ENCODE measurements around the gene ADAMTS17.
"Not testable (repeated sequence)": the region's sequence is repeated elsewhere in the genome, so short reads cannot be mapped to it uniquely, and the experiment has no call there.

The ADAMTS17 gene

DNA sequence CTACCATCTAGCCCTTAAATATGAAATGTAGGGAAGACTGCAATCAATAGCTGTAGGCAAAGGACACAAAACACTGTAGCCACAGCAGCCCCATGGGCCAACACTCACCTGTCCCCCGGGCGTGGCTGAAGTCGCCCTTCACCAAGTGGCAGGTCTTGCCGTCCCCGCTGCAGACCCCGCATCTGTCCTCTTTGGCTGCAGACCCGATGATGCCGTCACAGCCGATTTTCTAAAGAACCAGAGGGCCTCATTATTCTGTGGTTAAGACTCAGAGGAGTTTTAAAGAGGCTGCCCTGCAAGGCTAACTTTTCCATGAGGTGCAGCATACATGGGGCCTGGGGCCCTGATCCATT, 245.6 kb downstream of the ADAMTS17 start:
- Histone ChIP-seq H3K27ac (ENCODE audit: low read length) (no peak overlapping the region), H3K9me3 (ENCODE audit: control insufficient read depth in 2 of 2, low read length in 2 of 2) (no peaks in the 10 kb centered on the region), H3K27me3 (ENCODE audit: control insufficient read depth in 1 of 2, insufficient read depth in 2 of 2, low read length in 2 of 2) (no peaks in the 10 kb centered on the region), H3K9ac (ENCODE audit: low read length in 2 of 2) (no peak overlapping the region), H3K36me3 (ENCODE audit: control insufficient read depth in 2 of 2, insufficient read depth in 2 of 2, low read length in 2 of 2) (peaks cover 0 to 2% of the 10 kb centered on the region in 2 donors), H3K4me1 (ENCODE audit: control insufficient read depth, insufficient read depth, low read length) (no peaks in the 10 kb centered on the region), H3K4me3 (ENCODE audit: low read length in 2 of 2) (no peak overlapping the region)

DNA sequence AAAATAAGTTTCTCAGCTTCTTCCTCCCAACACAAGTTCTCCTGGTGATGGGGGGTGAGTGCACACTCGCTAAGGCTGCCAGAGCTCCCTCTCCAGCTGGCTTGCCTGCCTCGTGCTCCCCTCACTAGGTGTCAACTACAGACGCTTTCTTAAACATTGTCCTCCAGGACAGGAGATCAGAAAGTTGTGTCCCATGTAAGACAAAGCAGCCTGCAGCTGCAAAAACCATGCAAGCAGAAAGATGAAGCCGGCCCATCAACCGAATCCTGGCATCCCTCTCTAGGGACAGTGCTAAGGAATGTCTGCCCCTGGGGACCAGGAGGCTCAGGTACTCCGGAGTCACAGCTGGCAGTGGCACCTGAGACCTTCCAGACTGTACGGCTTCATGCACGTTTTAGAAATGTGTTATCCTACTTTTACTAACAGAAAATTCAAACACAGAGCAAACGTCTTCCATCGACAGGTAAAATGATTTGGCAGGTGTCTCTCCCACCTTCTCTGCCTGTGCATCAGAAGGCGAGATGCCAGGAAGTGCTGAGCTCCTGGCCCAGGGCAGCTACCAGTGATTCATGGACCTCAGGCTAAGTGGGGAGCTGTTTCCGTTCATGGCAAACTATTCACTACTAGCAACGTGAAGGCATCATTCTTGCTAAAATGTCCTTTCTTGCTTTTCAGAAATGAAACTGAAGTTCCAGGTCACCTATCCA, 246.1 kb downstream of the ADAMTS17 start:
- Histone ChIP-seq H3K36me3 (ENCODE audit: control insufficient read depth in 2 of 2, insufficient read depth in 2 of 2, low read length in 2 of 2) (peaks cover 0 to 2% of the 10 kb centered on the region in 2 donors), H3K27ac (ENCODE audit: low read length) (no peak overlapping the region), H3K9me3 (ENCODE audit: control insufficient read depth in 2 of 2, low read length in 2 of 2) (no peaks in the 10 kb centered on the region), H3K4me1 (ENCODE audit: control insufficient read depth, insufficient read depth, low read length) (no peaks in the 10 kb centered on the region), H3K4me3 (ENCODE audit: low read length in 2 of 2) (no peak overlapping the region), H3K27me3 (ENCODE audit: control insufficient read depth in 1 of 2, insufficient read depth in 2 of 2, low read length in 2 of 2) (no peaks in the 10 kb centered on the region), H3K9ac (ENCODE audit: low read length in 2 of 2) (no peak overlapping the region)

GRCh38 chr15:100094127-100094510, 247.7 kb downstream of the ADAMTS17 start:
- Histone ChIP-seq H3K9ac (ENCODE audit: low read length in 2 of 2) (no peak overlapping the region), H3K36me3 (ENCODE audit: control insufficient read depth in 2 of 2, insufficient read depth in 2 of 2, low read length in 2 of 2) (peaks cover 0 to 2% of the 10 kb centered on the region in 2 donors), H3K27ac (ENCODE audit: low read length) (no peak overlapping the region), H3K27me3 (ENCODE audit: control insufficient read depth in 1 of 2, insufficient read depth in 2 of 2, low read length in 2 of 2) (no peaks in the 10 kb centered on the region), H3K9me3 (ENCODE audit: control insufficient read depth in 2 of 2, low read length in 2 of 2) (no peaks in the 10 kb centered on the region), H3K4me1 (ENCODE audit: control insufficient read depth, insufficient read depth, low read length) (no peaks in the 10 kb centered on the region), H3K4me3 (ENCODE audit: low read length in 2 of 2) (no peak overlapping the region)

GRCh38 chr15:100093211-100094126, 248.3 kb downstream of the ADAMTS17 start:
- H3K36me3 ChIP-seq (ENCODE audit: control insufficient read depth in 2 of 2, insufficient read depth in 2 of 2, low read length in 2 of 2) = peaks cover 0 to 2% of the 10 kb centered on the region in 2 donors
- H3K27ac ChIP-seq (ENCODE audit: low read length) = no peak overlapping the region
- H3K9ac ChIP-seq (ENCODE audit: low read length in 2 of 2) = no peak overlapping the region
- H3K9me3 ChIP-seq (ENCODE audit: control insufficient read depth in 2 of 2, low read length in 2 of 2) = no peaks in the 10 kb centered on the region
- H3K27me3 ChIP-seq (ENCODE audit: control insufficient read depth in 1 of 2, insufficient read depth in 2 of 2, low read length in 2 of 2) = no peaks in the 10 kb centered on the region
- no peak overlapping the region for H3K4me3 ChIP-seq (ENCODE audit: low read length in 2 of 2)
- no peaks in the 10 kb centered on the region for H3K4me1 ChIP-seq (ENCODE audit: control insufficient read depth, insufficient read depth, low read length)

GRCh38 chr15:100092034-100092433, 249.7 kb downstream of the ADAMTS17 start:
- peaks cover 0 to 2% of the 10 kb centered on the region in 2 donors for H3K36me3 ChIP-seq (ENCODE audit: control insufficient read depth in 2 of 2, insufficient read depth in 2 of 2, low read length in 2 of 2)
- H3K4me3 ChIP-seq (ENCODE audit: low read length in 2 of 2) = no peak overlapping the region
- no peak overlapping the region for H3K9ac ChIP-seq (ENCODE audit: low read length in 2 of 2)
- no peaks in the 10 kb centered on the region for H3K4me1 ChIP-seq (ENCODE audit: control insufficient read depth, insufficient read depth, low read length)
- no peak overlapping the region for H3K27ac ChIP-seq (ENCODE audit: low read length)
- no peaks in the 10 kb centered on the region for H3K27me3 ChIP-seq (ENCODE audit: control insufficient read depth in 1 of 2, insufficient read depth in 2 of 2, low read length in 2 of 2)
- H3K9me3 ChIP-seq (ENCODE audit: control insufficient read depth in 2 of 2, low read length in 2 of 2) = no peaks in the 10 kb centered on the region

GRCh38 chr15:100090411-100090810, 251.4 kb downstream of the ADAMTS17 start:
- no peak overlapping the region for H3K27ac ChIP-seq (ENCODE audit: low read length)
- H3K27me3 ChIP-seq (ENCODE audit: control insufficient read depth in 1 of 2, insufficient read depth in 2 of 2, low read length in 2 of 2) = no peaks in the 10 kb centered on the region
- H3K36me3 ChIP-seq (ENCODE audit: control insufficient read depth in 2 of 2, insufficient read depth in 2 of 2, low read length in 2 of 2) = peaks cover 0 to 2% of the 10 kb centered on the region in 2 donors
- no peak overlapping the region for H3K4me3 ChIP-seq (ENCODE audit: low read length in 2 of 2)
- H3K9ac ChIP-seq (ENCODE audit: low read length in 2 of 2) = no peak overlapping the region
- H3K4me1 ChIP-seq (ENCODE audit: control insufficient read depth, insufficient read depth, low read length) = no peaks in the 10 kb centered on the region
- no peaks in the 10 kb centered on the region for H3K9me3 ChIP-seq (ENCODE audit: control insufficient read depth in 2 of 2, low read length in 2 of 2)

DNA sequence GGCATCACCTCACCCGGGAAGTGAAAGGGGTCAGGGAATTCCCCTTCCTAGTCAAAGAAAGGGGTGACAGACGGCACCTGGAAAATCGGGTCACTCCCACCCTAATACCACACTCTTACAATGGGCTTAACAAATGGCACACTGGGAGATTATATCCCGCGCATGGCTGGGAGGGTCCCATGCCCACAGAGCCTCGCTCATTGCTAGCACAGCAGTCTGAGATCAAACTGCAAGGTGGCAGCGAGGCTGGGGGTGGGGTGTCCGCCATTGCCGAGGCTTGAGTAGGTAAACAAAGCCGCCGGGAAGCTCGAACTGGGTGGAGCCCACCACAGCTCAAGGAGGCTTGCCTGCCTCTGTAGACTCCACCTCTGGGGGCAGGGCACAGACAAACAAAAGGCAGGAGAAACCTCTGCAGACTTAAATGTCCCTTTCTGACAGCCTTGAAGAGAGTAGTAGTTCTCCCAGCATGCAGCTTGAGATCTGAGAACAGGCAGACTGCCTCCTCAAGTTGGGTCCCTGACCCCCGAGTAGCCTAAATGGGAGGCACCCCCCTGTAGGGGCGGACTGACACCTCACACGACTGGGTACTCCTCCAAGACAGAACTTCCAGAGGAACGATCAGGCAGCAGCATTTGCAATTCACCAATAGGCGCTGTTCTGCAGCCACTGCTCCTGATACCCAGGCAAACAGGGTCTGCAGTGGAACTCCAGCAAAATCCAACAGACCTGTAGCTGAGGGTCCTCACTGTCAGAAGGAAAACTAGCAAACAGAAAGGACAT, 257.5 kb downstream of the ADAMTS17 start:
- not testable (repeated sequence) for H3K27ac ChIP-seq (ENCODE audit: low read length)

DNA sequence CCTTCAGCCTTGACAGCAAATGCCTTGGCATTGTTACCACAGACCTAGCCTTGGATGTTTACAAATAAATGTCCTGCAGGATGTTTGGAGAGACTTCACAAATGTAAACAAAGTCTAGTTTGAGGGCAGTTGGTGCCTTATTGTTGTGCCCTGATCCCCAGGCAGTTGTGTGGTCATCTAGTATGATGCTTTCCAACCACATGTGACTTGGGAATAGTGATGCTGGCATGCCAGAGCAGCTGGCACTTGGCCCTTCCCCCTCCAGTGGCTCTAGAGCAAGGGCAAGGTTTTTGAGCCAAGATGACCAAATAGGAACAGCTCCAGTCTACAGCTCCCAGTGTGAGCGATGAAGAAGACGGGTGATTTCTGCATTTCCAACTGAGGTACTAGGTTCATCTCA, 258.2 kb downstream of the ADAMTS17 start:
- no peaks in the 10 kb centered on the region for H3K9me3 ChIP-seq (ENCODE audit: control insufficient read depth in 2 of 2, low read length in 2 of 2)
- no peak overlapping the region for H3K4me3 ChIP-seq (ENCODE audit: low read length in 2 of 2)
- no peaks in the 10 kb centered on the region for H3K4me1 ChIP-seq (ENCODE audit: control insufficient read depth, insufficient read depth, low read length)
- H3K36me3 ChIP-seq (ENCODE audit: control insufficient read depth in 2 of 2, insufficient read depth in 2 of 2, low read length in 2 of 2) = no peaks in the 10 kb centered on the region
- H3K9ac ChIP-seq (ENCODE audit: low read length in 2 of 2) = no peak overlapping the region
- no peak overlapping the region for H3K27ac ChIP-seq (ENCODE audit: low read length)
- H3K27me3 ChIP-seq (ENCODE audit: control insufficient read depth in 1 of 2, insufficient read depth in 2 of 2, low read length in 2 of 2) = no peaks in the 10 kb centered on the region

More for the DNA sequence above, 257.5 kb downstream of the ADAMTS17 start:
- not testable (repeated sequence) for H3K4me1 ChIP-seq (ENCODE audit: control insufficient read depth, insufficient read depth, low read length); H3K9ac ChIP-seq (ENCODE audit: low read length in 2 of 2); H3K36me3 ChIP-seq (ENCODE audit: control insufficient read depth in 2 of 2, insufficient read depth in 2 of 2, low read length in 2 of 2); H3K27me3 ChIP-seq (ENCODE audit: control insufficient read depth in 1 of 2, insufficient read depth in 2 of 2, low read length in 2 of 2); H3K9me3 ChIP-seq (ENCODE audit: control insufficient read depth in 2 of 2, low read length in 2 of 2); H3K4me3 ChIP-seq (ENCODE audit: low read length in 2 of 2)

DNA sequence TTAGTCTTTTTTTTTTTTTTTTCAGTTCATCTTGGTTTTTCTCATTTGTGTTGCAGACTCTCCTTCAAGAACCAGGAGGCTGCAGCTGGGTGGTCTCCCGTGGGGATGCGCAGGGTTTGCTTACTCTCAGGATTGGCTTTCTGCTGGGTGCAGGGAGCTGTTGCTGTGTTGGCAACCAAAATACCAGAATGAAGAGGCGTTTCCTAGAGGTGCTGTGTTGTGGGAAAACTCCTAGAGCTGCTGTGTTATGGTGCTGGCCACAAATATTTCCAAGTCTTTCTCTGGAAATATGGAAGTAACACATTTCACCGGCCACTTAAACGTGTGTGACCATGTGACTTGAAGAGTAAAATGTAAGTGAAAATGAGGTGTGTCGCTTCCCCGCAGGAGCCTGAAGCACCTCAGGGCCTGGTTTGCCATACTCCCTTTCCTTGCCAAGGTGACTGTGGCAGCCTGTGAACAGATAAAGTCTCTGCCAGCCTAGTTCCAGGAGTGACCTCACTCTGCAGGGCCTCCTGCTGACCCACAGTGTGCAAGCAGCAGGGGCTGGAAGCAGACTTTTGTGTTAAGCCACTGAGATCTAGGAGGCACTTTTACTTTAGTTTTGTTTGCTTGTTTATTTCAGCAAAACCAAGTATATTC, 258.9 kb downstream of the ADAMTS17 start:
- Histone ChIP-seq H3K27me3 (ENCODE audit: control insufficient read depth in 1 of 2, insufficient read depth in 2 of 2, low read length in 2 of 2) (no peaks in the 10 kb centered on the region), H3K4me1 (ENCODE audit: control insufficient read depth, insufficient read depth, low read length) (no peaks in the 10 kb centered on the region), H3K27ac (ENCODE audit: low read length) (no peak overlapping the region), H3K36me3 (ENCODE audit: control insufficient read depth in 2 of 2, insufficient read depth in 2 of 2, low read length in 2 of 2) (no peaks in the 10 kb centered on the region), H3K9me3 (ENCODE audit: control insufficient read depth in 2 of 2, low read length in 2 of 2) (no peaks in the 10 kb centered on the region), H3K4me3 (ENCODE audit: low read length in 2 of 2) (no peak overlapping the region), H3K9ac (ENCODE audit: low read length in 2 of 2) (no peak overlapping the region)

GRCh38 chr15:100081454-100081853, 260.3 kb downstream of the ADAMTS17 start:
- H3K27me3 ChIP-seq (ENCODE audit: control insufficient read depth in 1 of 2, insufficient read depth in 2 of 2, low read length in 2 of 2) = no peaks in the 10 kb centered on the region
- H3K27ac ChIP-seq (ENCODE audit: low read length) = no peak overlapping the region
- no peak overlapping the region for H3K9ac ChIP-seq (ENCODE audit: low read length in 2 of 2)
- no peak overlapping the region for H3K4me3 ChIP-seq (ENCODE audit: low read length in 2 of 2)
- no peaks in the 10 kb centered on the region for H3K4me1 ChIP-seq (ENCODE audit: control insufficient read depth, insufficient read depth, low read length)
- no peaks in the 10 kb centered on the region for H3K36me3 ChIP-seq (ENCODE audit: control insufficient read depth in 2 of 2, insufficient read depth in 2 of 2, low read length in 2 of 2)
- H3K9me3 ChIP-seq (ENCODE audit: control insufficient read depth in 2 of 2, low read length in 2 of 2) = no peaks in the 10 kb centered on the region

Measured in stomach smooth muscle (tissue), 2 donors.